HEK293T (cell line): ENCODE data around the gene MIDN.

Experiments used
- CTCF ChIA-PET: fragments of 350-600 bp; formaldehyde crosslinking; extraction: SDS; loops from one replicate; lab custom pipeline; 2021; ENCODE audit warnings: antibody characterized with exemption, inconsistent platforms; lab: Yijun Ruan, JAX
- POLR2A ChIA-PET: fragments of 350-600 bp; formaldehyde crosslinking; extraction: SDS; loops from one replicate; lab custom pipeline; 2020; ENCODE audit warnings: antibody characterized with exemption, inconsistent platforms; lab: Yijun Ruan, JAX
- DNase-seq: peaks from one replicate; pipeline ENCODE4 v3.0.0; 2012; ENCODE audit warnings: mixed read lengths; ENCODE audit errors: extremely low spot score
- ARNT ChIP-seq: fragments of 450-650 bp; IDR thresholded peaks from 2 replicates; pipeline ENCODE4 v1.6.1; 2017; ENCODE audit warnings: mild to moderate bottlenecking
- BHLHE40 ChIP-seq: fragments of 450-650 bp; IDR thresholded peaks from 2 replicates; pipeline ENCODE4 v1.6.1; 2016; ENCODE audit warnings: mild to moderate bottlenecking, moderate library complexity, borderline replicate concordance
- CTBP1 ChIP-seq: fragments of 450-650 bp; IDR thresholded peaks from 2 replicates; pipeline ENCODE4 v1.6.1; 2016; ENCODE audit warnings: borderline replicate concordance
- ELF4 ChIP-seq: fragments of 450-650 bp; IDR thresholded peaks from 2 replicates; pipeline ENCODE4 v1.6.1; 2017; ENCODE audit warnings: antibody characterized with exemption
- FOXA1 ChIP-seq: fragments of 450-650 bp; IDR thresholded peaks from 2 replicates; pipeline ENCODE4 v1.6.1; 2016; ENCODE audit warnings: mild to moderate bottlenecking
- FOXK2 ChIP-seq: fragments of 450-650 bp; IDR thresholded peaks from 2 replicates; pipeline ENCODE4 v1.6.1; 2016; ENCODE audit warnings: mild to moderate bottlenecking
- FOXM1 ChIP-seq: fragments of 450-650 bp; IDR thresholded peaks from 2 replicates; pipeline ENCODE4 v1.6.1; 2017; ENCODE audit warnings: mild to moderate bottlenecking, borderline replicate concordance
- HDGF ChIP-seq: fragments of 450-650 bp; IDR thresholded peaks from 2 replicates; pipeline ENCODE4 v1.6.1; 2017; ENCODE audit warnings: antibody characterized with exemption, borderline replicate concordance
- L3MBTL2 ChIP-seq: fragments of 450-650 bp; conservative IDR thresholded peaks from 2 replicates; pipeline ENCODE4 v1.6.1; 2016; ENCODE audit warnings: mild to moderate bottlenecking
- LEF1 ChIP-seq: fragments of 450-650 bp; IDR thresholded peaks from 2 replicates; pipeline ENCODE4 v1.6.1; 2017; ENCODE audit warnings: mild to moderate bottlenecking, borderline replicate concordance
- NFRKB ChIP-seq: fragments of 450-650 bp; IDR thresholded peaks from 2 replicates; pipeline ENCODE4 v1.6.1; 2016; ENCODE audit warnings: mild to moderate bottlenecking, moderate library complexity
- SP1 ChIP-seq: fragments of 450-650 bp; IDR thresholded peaks from 2 replicates; pipeline ENCODE4 v1.6.1; 2017
- SUZ12 ChIP-seq: fragments of 450-650 bp; IDR thresholded peaks from 2 replicates; pipeline ENCODE4 v1.6.1; 2016; ENCODE audit warnings: mild to moderate bottlenecking
- TARDBP ChIP-seq: fragments of 450-650 bp; IDR thresholded peaks from 2 replicates; pipeline ENCODE4 v1.6.1; 2016
- ZNF384 ChIP-seq: fragments of 450-650 bp; IDR thresholded peaks from 2 replicates; pipeline ENCODE4 v1.6.1; 2016
- TF ChIP-seq, protein P1 (sequence below): fragments of 450-650 bp; IDR thresholded peaks from 2 replicates; pipeline ENCODE4 v1.6.1; 2016

MIDN gene

DNA sequence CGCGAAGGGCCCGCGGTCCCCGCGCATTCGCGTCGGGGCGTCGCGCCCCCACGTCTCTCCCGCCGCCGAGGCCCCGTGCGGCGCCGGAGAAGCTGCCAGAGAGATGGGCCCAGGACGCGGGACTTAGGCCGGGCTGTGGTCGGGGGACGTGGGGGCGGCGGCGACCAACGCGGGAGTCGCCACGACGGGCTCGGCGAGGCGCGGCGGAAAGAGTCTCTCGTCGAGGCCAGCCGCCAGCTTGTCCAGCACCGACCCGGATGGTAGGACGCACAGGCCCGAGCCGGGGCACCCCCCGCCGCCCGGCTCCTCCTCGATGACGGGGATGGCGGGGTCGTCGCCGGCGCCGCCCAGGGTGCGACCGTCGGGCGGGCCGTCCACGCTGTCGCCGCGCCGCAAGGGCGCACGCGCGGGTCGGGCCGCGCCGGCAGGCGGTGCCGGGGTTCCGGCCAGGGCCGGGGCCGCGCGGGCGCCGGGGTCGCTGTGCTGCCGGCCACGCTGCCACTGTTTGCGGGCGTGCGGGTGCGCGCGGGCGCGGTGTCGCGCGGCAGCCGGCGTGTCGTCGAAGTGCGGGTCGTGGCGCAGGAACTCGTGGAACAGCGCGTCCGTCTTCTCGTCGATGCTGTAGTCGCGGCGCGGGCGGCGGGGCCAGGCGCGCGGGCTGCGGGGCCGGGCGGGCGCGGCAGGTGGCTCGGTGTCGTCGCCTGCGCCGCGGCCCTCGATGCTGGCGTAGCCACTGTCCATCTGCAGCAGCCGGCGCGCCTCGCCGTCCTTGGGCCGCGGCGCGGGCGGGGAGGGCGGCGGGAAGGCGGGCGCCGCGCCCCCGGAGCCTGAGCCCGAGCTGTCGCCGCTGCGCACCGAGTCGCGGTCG is 19.1 kb upstream of the MIDN start:
- no peak for DNase-seq
- TF ChIP-seq LEF1 (no peak), NFRKB (no peak), L3MBTL2 (no peak), BHLHE40 (no peak), ELF4 (no peak), CTBP1 (no peak), ARNT (no peak), FOXM1 (no peak), FOXA1 (no peak), SP1 (no peak), TARDBP (no peak)
- TF ChIP-seq, protein P1, sequence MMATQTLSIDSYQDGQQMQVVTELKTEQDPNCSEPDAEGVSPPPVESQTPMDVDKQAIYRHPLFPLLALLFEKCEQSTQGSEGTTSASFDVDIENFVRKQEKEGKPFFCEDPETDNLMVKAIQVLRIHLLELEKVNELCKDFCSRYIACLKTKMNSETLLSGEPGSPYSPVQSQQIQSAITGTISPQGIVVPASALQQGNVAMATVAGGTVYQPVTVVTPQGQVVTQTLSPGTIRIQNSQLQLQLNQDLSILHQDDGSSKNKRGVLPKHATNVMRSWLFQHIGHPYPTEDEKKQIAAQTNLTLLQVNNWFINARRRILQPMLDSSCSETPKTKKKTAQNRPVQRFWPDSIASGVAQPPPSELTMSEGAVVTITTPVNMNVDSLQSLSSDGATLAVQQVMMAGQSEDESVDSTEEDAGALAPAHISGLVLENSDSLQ: no peak
- ChIA-PET POLR2A (interaction anchor here (1.1 kb wide), 1 partner anchor 40 kb away, joined by 6 read pairs; the partner anchor contains the start of gene CIRBP), CTCF (no interaction called here)

DNA sequence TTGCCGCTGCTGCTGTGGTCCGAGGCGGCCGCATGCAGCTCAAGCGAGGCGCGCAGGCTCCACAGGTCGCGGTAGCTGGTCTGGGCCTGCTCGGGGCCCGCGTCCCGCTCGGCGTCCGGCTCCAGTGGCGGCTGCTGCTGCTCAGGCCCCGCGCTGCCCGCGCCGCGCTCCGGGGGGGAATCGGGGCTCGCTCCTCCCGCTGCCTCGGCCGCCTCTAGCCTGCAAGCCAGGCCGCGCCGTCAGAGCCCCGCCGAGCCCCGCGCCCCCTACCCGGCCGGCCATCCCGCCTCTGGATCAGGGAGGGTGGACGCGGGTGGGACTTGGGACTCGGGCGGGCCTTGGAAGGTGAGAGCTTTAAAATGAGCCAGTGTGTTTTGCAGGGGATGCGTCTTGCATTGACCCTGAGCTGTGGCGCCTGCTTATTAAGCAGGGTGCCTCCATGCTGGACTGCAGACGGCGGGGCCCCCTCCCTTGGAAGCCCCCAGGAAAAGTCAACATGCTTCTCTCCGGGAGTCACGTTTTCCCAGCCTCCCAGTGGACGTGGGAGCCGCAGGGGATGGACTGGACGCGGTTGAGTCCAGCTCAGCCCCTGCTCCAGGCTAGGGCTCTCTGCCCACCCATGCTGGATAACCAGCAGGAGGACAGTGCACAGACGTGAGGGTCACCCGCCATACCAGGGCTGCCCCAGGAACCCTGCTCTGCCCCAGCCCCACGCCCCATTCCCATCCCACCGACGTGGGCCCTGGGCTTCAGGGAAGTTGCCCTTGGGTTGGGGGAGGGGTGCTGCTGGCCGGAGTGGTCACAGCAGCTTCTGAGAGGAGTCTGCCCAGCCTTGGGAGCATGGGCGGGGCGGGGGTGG is 18.2 kb upstream of the MIDN start:
- ChIA-PET CTCF (no interaction called here), POLR2A (interaction anchor here (1.1 kb wide), 1 partner anchor 39 kb away, joined by 6 read pairs; the partner anchor contains the start of gene CIRBP)
- no peak for DNase-seq
- TF ChIP-seq, protein P1: no peak
- no peak for TF ChIP-seq ZNF384

DNA sequence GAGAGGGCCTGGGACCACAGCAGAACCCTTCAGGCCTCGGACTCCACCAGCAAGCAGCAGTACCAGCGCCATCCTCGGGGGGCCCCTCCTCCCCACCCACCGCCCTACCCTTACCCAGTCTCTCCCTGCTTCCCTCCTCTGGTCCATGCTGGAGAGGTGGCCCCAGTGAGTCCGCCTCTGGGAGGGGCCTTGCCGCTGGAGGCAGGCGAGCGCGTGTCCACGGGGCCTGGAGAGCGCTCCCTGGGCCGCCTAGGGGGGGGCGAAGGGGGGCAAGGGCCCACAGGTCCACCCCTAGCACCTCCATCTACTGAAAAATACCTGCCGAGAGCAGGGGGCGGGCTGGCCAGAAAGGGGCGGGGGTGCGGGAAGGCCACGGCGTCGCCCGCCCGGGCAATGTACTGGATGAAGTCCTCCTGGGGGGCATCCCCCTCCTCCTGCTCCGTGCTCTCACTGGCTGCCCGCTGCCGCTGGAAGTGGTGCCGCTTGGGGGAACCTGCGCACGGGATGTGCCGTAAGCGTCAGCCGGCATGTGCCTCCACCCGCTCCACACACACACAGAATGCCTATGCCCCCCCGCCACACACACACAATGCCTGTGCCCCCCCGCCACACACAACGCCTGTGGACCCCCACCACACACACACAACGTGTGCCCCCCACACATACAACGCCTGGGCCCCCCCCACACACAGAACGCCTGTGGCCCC is 17.4 kb upstream of the MIDN start:
- ChIA-PET POLR2A (interaction anchor here (1.1 kb wide), 1 partner anchor 38 kb away, joined by 6 read pairs; the partner anchor contains the start of gene CIRBP), CTCF (no interaction called here)
- TF ChIP-seq BHLHE40 (no peak), ELF4 (no peak), FOXA1 (no peak)
- no peak for DNase-seq

DNA sequence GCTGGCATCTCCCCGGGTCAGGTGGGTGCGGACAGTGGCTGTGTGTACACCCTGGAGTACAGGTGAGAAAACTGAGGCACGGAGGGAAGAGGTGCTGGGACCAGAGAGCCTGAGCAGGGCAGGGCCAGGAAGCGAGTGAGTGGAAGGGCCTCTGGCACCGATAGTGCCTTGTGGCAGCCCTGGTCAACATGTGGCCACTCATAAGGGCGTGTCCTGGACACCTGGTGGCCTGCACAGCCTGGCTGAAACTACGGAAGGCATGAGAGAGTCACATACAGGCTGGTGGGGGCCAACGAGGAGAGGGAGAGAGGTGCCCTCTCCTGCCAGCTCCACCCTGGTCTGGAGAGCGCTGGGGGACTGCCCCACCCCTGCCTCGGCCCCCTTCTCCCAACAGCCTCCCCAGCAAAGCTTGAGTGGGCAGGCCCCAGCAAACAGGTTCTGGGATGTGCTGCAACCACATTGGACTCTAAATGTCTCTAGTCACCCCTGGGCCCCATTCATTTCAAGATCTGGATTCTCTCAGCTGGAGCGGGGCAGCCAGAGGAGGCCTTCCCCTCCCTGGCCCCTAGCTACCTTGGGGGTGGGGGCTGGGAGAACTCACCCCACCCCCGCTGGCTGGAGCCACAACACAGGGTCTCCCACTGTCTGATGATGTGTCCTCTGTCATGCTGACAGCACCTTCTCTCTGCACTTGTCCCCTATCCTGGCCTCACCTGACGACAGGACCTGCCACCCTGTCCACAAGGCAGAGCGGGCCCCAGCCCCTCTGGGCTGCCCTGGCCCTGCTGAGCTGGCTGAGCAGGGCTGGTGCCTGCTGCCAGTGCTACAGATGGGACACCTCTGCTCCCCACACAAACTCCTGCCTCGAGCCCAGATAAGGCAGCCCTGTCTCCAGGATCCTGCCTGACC is 16.4 kb upstream of the MIDN start:
- DNase-seq: no peak
- ChIA-PET POLR2A (interaction anchor here (1.1 kb wide), 1 partner anchor 37 kb away, joined by 4 read pairs; the partner anchor contains the start of gene CIRBP), CTCF (interaction anchor here (0.6 kb wide), 1 partner anchor 14 kb away, joined by 5 read pairs; no protein-coding TSS in a partner anchor)
- no peak for TF ChIP-seq SP1
- no peak for TF ChIP-seq FOXM1
- TF ChIP-seq TARDBP: no peak
- TF ChIP-seq, protein P1: no peak
- TF ChIP-seq FOXK2: no peak
- no peak for TF ChIP-seq ARNT
- TF ChIP-seq ZNF384: no peak
- TF ChIP-seq HDGF: no peak
- no peak for TF ChIP-seq ELF4
- TF ChIP-seq BHLHE40: no peak

DNA sequence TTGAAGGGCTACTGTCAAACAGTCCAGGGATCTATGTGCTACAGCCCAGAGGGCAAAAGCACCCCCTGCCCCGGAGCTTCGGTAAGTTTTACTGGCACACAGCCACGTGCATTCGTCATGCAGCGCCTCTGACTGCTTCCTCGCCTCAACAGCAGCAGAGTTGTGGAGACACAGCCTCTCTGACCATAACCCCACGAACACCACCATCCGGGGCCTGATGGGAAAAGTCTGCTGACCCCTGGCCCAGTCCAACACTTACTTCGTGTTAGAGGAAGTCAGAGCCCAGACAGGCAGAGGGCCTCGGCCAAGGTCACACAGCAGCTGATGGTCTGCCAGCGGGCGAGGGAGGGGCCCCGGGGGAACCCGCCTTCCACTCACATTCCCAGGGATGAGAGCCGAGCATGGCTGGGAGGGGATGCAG is 15.7 kb upstream of the MIDN start:
- CTCF ChIA-PET: interaction anchor here (0.6 kb wide), 1 partner anchor 15 kb away, joined by 5 read pairs; no protein-coding TSS in a partner anchor
- POLR2A ChIA-PET: interaction anchor here (1.1 kb wide), 1 partner anchor 36 kb away, joined by 4 read pairs; the partner anchor contains the start of gene CIRBP
- DNase-seq: no peak
- no peak for TF ChIP-seq BHLHE40
- no peak for TF ChIP-seq FOXA1
- no peak for TF ChIP-seq SUZ12
- TF ChIP-seq, protein P1: no peak
- no peak for TF ChIP-seq NFRKB
- no peak for TF ChIP-seq TARDBP
- no peak for TF ChIP-seq LEF1
- no peak for TF ChIP-seq L3MBTL2
- TF ChIP-seq ELF4: no peak
- TF ChIP-seq CTBP1: no peak
- TF ChIP-seq FOXM1: no peak
- no peak for TF ChIP-seq ARNT
- no peak for TF ChIP-seq FOXK2
- TF ChIP-seq SP1: no peak
- no peak for TF ChIP-seq HDGF
- no peak for TF ChIP-seq ZNF384
